OCI-M2 (cell line): ENCODE data around the gene SS18L1.

ENCODE experiments used
- DNase-seq: peaks from one replicate; lab custom pipeline; 2025; ENCODE audit not compliant: unreplicated experiment; lab: John Stamatoyannopoulos, UW

Gene SS18L1

GRCh38 chr20:62119591-62120364, 23.8 kb upstream of the SS18L1 start:
- DNase-seq, result no peak

GRCh38 chr20:62120365-62120762, 23.2 kb upstream of the SS18L1 start:
- no peak for DNase-seq

DNA sequence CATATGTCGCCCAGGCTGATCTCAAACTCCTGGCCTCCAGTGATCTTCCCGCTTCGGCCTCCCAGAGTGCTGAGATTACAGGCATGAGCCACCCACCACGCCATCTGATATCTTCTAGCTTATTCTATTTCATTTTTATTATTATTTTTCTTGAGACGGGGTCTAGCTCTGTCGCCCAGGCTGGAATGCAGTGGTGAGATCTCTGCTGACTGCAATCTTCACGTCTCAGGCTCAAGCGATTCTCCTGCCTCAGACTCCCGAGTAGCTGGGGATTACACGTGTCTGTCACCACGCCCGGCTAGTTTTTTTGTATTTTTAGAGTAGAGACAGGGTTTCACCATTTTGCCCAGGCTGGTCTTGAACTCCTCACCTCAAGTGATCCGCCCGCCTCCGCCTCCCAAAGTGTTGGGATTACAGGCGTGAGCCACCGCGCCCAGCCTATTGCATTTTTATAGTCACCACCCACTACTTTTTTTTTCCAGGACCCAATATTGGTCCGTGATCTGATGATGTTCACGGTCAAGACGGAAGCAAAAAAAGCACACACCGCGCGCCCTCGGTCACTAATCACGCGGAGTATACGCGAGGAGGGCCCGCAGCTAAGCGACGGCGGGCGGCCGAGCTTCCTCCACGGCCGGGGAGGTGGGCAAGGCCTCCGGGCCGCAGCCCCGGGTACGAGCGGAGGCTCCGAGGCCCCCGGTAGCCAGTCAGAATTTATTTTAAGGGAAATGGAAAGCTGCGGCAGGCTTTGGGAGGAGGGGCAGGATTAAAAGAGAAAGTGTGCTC, 22.4 kb upstream of the SS18L1 start:
- DNase-seq, result no peak

GRCh38 chr20:62121776-62122653, 21.6 kb upstream of the SS18L1 start, which contains the start of gene LSM14B:
Gene LSM14B, plus strand, starts transcription at chr20:62122475. Its CDS starts 192 bp downstream, at chr20:62122667.
- peak; percentile 53 for DNase-seq

DNA sequence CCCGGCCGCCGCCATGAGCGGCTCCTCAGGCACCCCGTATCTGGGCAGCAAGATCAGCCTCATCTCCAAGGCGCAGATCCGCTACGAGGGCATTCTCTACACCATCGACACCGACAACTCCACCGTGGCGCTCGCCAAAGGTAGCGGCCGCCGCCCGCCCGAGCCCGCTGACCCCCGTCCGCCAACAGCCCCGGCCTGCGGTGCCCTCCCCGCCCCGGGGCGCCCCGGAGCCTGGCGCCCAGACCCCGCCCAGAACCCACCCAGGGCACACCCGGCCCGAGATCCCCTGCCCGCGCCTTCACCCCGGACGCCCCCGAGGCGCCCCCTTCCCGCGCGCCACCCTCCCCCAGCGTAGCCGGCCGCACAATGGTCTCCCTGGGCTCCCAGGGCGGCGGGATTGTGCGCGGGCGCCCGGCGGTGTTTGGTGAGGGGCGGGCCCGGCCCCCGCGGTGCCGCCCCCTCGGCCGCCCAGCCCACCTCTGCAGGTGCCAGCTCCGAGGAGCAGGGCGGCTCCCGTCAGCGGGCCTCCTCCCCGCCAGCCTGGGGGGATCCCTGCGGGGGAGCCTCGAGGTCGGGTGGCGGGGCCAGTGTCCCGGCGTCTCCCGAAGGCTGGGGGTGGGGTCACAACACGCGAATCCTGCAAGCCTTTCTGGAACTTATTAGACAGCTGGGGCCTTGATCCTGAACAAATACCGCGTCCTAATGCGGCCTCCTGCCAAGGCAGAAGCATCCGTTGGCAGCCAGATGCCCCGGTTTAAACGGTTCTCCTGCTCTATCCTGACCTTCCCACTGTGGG, 20.7 kb upstream of the SS18L1 start:
- no peak for DNase-seq

DNA sequence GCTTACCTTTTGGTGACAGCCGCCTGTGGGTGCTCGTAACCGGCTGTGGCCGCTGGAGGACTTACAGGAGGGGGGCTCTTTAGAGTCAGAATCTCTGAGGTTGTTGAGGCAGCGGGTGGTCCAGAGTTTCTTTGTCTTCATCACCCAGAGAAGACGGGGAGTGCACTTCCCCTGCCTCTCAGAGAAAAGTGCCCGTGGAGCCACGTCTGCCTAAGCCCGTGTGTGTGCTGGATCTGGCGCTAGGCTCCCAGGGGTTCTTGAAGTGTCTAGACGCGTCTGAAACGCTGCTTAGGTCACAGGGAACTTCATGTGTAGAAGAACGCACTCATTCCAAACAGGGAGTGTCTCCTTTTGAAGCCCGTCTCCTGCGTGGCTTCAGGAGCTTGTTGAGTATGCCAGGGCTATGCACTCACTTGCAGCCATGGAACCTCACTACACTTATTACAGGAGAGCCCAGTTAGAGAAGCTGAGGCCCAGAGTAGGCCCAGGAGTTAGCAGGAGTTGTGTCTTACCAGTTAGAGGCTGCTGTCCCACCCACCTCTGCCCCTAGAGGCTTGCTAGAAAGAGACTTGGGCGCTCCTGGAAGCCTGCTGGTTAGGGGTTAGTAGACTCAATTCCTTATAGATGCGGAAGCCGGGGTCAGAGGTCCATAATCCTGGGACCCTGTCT, 20.0 kb upstream of the SS18L1 start:
- no peak for DNase-seq

DNA sequence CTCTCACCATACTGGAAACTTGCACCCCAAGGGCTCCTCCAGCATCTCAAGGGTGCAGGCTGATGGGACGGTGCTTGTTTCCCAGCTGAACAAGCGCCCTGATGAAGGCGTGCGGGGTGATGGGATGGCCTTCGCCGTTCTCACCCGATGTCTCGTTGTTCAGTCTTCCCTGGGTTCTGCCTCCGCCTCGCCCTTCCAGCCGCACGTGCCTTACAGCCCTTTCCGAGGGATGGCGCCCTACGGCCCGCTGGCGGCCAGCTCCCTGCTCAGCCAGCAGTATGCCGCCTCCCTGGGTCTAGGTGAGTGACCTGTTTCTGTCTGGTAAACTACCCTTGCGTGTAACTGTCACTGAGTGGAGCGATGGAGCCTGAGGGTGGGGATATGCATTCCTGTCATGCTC, 17.4 kb upstream of the SS18L1 start:
- DNase-seq, result no peak

GRCh38 chr20:62127799-62128198, 15.8 kb upstream of the SS18L1 start:
- DNase-seq, result no peak

GRCh38 chr20:62128502-62128901, 15.1 kb upstream of the SS18L1 start:
- DNase-seq, result no peak

- DNase-seq, result no peak
These were observed 13.6 kb upstream of the SS18L1 start for GRCh38 chr20:62129731-62130531.

DNA sequence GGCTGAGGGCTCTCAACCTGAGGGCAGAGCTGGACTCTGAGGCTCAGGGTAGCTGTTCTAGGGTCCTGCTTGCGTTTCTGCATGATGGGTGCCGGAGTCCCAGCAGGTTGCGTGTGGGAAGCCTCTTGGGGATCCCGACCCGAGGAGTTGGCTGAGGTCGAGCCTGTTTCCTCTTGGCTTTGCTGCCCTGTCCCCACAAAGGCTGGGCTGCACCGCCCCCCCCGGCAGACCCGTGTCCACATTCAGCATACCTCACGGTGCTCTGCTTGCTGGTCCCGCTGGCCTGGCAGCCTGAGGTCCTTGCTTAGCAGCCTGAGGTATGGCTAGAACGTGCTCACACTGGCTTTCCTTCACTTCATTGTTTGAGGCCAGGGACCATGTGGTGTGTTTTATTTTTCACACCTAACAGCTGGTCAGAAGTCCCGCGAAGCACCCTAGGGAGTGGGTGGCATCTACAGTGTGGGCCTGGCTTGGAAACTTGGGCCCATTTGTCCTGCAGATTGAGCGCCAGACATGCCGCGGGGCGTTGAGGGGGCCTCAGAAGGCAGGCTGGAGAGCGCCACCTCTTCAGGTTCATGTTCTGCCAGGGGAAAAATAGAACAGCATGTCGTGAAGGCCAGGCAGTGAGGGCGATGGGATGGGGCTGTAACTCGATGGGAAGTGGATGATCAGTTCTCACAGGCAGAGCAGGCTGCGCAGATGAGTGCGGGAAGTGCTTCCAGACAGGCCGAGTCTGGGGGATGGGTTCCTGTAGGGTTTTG, 11.8 kb upstream of the SS18L1 start:
- no peak for DNase-seq

GRCh38 chr20:62132421-62132820, 11.1 kb upstream of the SS18L1 start:
- DNase-seq, result no peak

- DNase-seq, result no peak
These were observed 10.3 kb upstream of the SS18L1 start for GRCh38 chr20:62133051-62133845.

- no peak for DNase-seq
These were observed 9.7 kb upstream of the SS18L1 start for GRCh38 chr20:62133864-62134263.

- no peak for DNase-seq
These were observed 8.8 kb upstream of the SS18L1 start for GRCh38 chr20:62134735-62135231.

DNA sequence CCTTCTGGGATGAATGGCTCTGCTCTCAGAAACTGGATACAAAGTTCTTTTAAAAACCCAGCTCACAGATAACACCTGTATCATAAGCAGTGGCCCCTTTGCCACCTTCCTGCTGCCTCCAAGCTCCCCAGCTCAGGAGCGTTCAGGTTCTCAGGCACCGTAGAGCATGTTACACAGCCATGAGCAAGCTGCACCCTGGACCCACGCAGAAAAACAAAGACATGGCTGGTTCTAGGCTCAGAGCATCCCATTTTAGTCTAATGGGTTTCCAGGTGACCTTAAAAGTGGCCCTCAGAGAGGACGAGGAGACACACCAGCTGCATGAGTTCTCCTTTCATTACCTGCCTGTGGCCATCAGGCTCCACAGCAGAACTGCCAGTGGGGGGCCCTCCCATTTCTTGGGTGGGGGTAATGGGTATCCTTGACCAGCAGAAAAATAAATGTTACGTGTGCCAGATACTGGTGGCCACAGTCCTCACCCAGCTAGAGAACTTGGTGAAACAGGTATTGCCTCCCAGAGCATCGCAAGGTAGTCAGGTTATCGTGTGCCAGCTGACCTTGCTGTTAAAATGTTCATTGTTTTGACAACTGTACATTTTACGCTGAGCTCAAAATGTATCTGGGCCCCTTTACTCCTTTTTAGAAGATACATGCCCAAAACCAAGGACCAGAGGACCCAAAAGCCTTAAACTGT, 7.8 kb upstream of the SS18L1 start:
- DNase-seq, result no peak
